ENCODE results near the gene SYNPO2. TPM values are rescaled to one million over a fixed set of nuclear protein-coding genes. Genes with fewer than 3 reads are reported as not detected.

The SYNPO2 gene
- total RNA-seq, 1 experiment from 2014 or later, result 0.93 TPM

DNA sequence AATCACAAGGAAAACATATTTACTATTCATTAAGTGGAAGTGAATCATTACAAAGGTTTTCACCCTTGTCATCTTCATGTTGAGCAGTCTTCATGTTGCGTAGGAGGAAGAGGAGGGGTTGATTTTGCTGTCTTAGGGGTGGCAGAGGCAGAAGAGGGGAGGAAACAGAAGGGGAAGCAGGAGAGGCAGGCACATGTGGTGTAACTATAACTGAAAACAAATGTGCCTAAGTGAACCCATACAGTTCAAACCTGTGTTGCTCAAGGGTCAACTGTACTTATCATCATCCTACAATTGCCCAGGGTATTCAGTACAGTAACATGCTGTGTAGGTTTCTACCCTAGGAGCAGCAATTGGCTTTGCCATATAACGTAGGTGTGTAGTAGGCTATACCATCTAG is 47.2 kb downstream of the SYNPO2 start (continued):
- TF ChIP-seq, protein P1, sequence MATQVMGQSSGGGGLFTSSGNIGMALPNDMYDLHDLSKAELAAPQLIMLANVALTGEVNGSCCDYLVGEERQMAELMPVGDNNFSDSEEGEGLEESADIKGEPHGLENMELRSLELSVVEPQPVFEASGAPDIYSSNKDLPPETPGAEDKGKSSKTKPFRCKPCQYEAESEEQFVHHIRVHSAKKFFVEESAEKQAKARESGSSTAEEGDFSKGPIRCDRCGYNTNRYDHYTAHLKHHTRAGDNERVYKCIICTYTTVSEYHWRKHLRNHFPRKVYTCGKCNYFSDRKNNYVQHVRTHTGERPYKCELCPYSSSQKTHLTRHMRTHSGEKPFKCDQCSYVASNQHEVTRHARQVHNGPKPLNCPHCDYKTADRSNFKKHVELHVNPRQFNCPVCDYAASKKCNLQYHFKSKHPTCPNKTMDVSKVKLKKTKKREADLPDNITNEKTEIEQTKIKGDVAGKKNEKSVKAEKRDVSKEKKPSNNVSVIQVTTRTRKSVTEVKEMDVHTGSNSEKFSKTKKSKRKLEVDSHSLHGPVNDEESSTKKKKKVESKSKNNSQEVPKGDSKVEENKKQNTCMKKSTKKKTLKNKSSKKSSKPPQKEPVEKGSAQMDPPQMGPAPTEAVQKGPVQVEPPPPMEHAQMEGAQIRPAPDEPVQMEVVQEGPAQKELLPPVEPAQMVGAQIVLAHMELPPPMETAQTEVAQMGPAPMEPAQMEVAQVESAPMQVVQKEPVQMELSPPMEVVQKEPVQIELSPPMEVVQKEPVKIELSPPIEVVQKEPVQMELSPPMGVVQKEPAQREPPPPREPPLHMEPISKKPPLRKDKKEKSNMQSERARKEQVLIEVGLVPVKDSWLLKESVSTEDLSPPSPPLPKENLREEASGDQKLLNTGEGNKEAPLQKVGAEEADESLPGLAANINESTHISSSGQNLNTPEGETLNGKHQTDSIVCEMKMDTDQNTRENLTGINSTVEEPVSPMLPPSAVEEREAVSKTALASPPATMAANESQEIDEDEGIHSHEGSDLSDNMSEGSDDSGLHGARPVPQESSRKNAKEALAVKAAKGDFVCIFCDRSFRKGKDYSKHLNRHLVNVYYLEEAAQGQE (IDR thresholded peaks at IDR 0.05; ENCODE audit: low read depth), result no peak
- TF ChIP-seq POLR2A (IDR thresholded peaks at IDR 0.05; ENCODE audit: borderline replicate concordance, extremely low read depth, insufficient read depth, insufficient read length), result no peak
- TF ChIP-seq EZH2phosphoT487 (IDR thresholded peaks at IDR 0.05; ENCODE audit: borderline replicate concordance), result no peak
- no peak for TF ChIP-seq SRF (IDR thresholded peaks at IDR 0.05; ENCODE audit: low read depth)

GRCh38 chr4:118936406-118936805 is 47.8 kb downstream of the SYNPO2 start:
- ATAC-seq (no peak), DNase-seq (ENCODE audit: low read depth, low spot score) (no peak)
- Histone ChIP-seq H3K27ac (ENCODE audit: low read depth, low read length) (no peak overlapping the region), H3K27me3 (ENCODE audit: insufficient read depth, low read length) (no peaks in the 10 kb centered on the region), H4K20me1 (ENCODE audit: insufficient read depth) (no peaks in the 10 kb centered on the region), H3K4me2 (ENCODE audit: low read length) (no peak overlapping the region), H3K4me1 (ENCODE audit: control insufficient read depth in 1 of 2, insufficient read depth in 2 of 2, low read length in 2 of 2) (no peaks in the 10 kb centered on the region), H3K79me2 (ENCODE audit: insufficient read depth, low read length) (no peaks in the 10 kb centered on the region), H3K9me2 (ENCODE audit: insufficient read depth) (no peaks in the 10 kb centered on the region), H3K4me3 (replicated peaks in 1 of 2; ENCODE audit: low read depth in 1 of 2, low read length in 2 of 2) (no peak overlapping the region), H2AFZ (ENCODE audit: low read depth, low read length, poor library complexity, severe bottlenecking) (no peak overlapping the region), H3K9me3 (ENCODE audit: control insufficient read depth in 1 of 2, insufficient read depth in 1 of 2, low read depth in 1 of 2, low read length in 2 of 2) (no peaks in the 10 kb centered on the region), H3K36me3 (ENCODE audit: control insufficient read depth in 1 of 2, insufficient read depth in 2 of 2, low read length in 2 of 2) (no peaks in the 10 kb centered on the region), H3K9ac (ENCODE audit: low read length) (no peak overlapping the region)
- BruUV-seq (replicated peaks), result no TSS peak
- intact Hi-C loops (cut with micrococcal nuclease), result no loop called here
- ChIA-PET POLR2A (no interaction called here), RAD21 (ENCODE audit: low non-redundant PET in 1 of 2, low total read pairs in 2 of 2, uncharacterized antibody in 2 of 2, unreplicated experiment in 2 of 2) (no interaction called here), CTCF (no interaction called here)
- no peak for TF ChIP-seq JUND (IDR thresholded peaks at IDR 0.05)
- no peak for TF ChIP-seq POLR2A (IDR thresholded peaks at IDR 0.05; ENCODE audit: borderline replicate concordance, extremely low read depth, insufficient read depth, insufficient read length)
- no peak for TF ChIP-seq EGR1 (IDR thresholded peaks at IDR 0.05; ENCODE audit: low read depth)
- TF ChIP-seq RAD21 (IDR thresholded peaks at IDR 0.05; ENCODE audit: low read depth), result no peak
- no peak for TF ChIP-seq SRF (IDR thresholded peaks at IDR 0.05; ENCODE audit: low read depth)
- TF ChIP-seq YY1 (IDR thresholded peaks at IDR 0.05; ENCODE audit: extremely low read depth, insufficient replicate concordance, low read depth, low read length), result no peak
- no peak for TF ChIP-seq ZBTB33 (IDR thresholded peaks at IDR 0.05; ENCODE audit: extremely low read depth, insufficient replicate concordance, low read length)
- no peak for TF ChIP-seq ATF3 (IDR thresholded peaks at IDR 0.05)
- TF ChIP-seq, protein P1 (IDR thresholded peaks at IDR 0.05; ENCODE audit: low read depth), result no peak
- TF ChIP-seq ZFX (IDR thresholded peaks at IDR 0.05), result no peak
- TF ChIP-seq ELF1 (IDR thresholded peaks at IDR 0.05; ENCODE audit: borderline replicate concordance, low read depth), result no peak
- TF ChIP-seq, protein P2, sequence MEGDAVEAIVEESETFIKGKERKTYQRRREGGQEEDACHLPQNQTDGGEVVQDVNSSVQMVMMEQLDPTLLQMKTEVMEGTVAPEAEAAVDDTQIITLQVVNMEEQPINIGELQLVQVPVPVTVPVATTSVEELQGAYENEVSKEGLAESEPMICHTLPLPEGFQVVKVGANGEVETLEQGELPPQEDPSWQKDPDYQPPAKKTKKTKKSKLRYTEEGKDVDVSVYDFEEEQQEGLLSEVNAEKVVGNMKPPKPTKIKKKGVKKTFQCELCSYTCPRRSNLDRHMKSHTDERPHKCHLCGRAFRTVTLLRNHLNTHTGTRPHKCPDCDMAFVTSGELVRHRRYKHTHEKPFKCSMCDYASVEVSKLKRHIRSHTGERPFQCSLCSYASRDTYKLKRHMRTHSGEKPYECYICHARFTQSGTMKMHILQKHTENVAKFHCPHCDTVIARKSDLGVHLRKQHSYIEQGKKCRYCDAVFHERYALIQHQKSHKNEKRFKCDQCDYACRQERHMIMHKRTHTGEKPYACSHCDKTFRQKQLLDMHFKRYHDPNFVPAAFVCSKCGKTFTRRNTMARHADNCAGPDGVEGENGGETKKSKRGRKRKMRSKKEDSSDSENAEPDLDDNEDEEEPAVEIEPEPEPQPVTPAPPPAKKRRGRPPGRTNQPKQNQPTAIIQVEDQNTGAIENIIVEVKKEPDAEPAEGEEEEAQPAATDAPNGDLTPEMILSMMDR (IDR thresholded peaks at IDR 0.05 in 2 of 3, conservative IDR thresholded peaks at IDR 0.05 in 1 of 3; ENCODE audit: borderline replicate concordance in 1 of 3, insufficient read depth in 1 of 3, low read depth in 2 of 3, low read length in 2 of 3), result no peak
